Ishikawa (cell line): ENCODE data around the gene WIPF2.

Experiments
- CEBPB ChIP-seq: IDR thresholded peaks from 2 replicates; pipeline ENCODE4 v1.6.1; 2012
- EGR1 ChIP-seq: IDR thresholded peaks from 2 replicates; pipeline ENCODE4 v1.6.1; 2012
- EP300 ChIP-seq: IDR thresholded peaks from 2 replicates; pipeline ENCODE4 v1.6.1; 2012; ENCODE audit warnings: borderline replicate concordance
- TAF1 ChIP-seq: IDR thresholded peaks from 2 replicates; pipeline ENCODE4 v1.6.1; 2012; ENCODE audit warnings: low read depth, mild to moderate bottlenecking
- TEAD4 ChIP-seq: IDR thresholded peaks from 2 replicates; pipeline ENCODE4 v1.6.1; 2012

DNA sequence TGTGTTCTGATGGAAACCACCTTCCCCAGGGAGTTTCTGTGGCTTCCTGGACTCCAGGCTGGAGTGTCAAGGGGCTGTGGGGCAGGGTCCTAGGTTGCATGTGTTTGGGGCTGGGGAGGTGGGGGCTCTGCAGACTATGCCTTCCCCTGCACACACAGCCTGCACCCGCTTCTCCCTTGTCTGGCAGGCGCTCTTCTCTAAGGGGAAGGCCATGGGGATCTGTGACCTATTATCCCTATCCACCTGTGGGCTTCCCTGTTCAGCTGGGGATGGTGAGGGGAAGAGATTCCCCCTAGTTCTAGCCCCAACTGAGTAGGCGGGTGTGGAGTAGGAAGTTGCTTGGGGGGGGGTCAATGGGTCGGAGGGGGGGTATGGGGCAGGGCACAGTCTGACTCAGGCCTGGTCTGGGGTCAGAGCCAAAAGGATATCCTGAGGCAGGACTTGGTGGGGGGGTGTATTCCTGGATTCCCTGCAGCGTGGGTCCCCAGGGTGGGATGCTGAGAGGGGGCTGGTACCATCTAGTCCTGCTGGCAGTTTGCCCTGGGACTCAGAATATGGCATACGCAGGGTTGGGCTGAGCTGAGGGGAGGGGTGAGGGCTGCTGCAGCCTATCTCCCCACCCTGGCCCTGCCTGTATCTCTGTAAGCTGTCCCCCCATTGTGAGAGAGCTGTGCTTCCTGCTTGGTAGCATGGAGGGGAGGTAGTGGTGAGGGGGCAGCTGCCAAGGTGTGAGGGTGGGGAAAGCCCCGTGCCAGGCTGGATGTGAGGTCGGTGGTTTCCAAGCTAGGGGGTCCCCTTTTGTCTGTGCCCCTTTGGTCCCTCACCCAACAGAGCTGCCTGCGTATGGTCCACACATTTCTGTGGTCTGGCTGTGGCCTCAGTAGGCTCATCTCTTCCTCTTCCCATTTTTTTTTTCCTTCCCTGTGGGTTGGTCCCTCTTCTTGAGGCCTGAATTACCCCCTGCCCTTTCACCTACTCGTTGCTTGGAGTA is 104.6 kb downstream of the WIPF2 start:
- TF ChIP-seq EP300, result no peak
- TF ChIP-seq TAF1, result no peak
- no peak for TF ChIP-seq EGR1
- no peak for TF ChIP-seq CEBPB
- TF ChIP-seq TEAD4, result no peak
